Kidney (tissue), 14 donors: ENCODE measurements around the gene OSBP2. TPM values are rescaled to one million over a fixed set of nuclear protein-coding genes. Genes with fewer than 3 reads are reported as not detected.

Experiments
- DNase-seq, 5 donors: peaks; one replicate each; pipeline ENCODE4 v3.0.0-alpha.2; 2013 to 2020
- FAIRE-seq: peaks from 2 replicates; lab custom pipeline; 2012; peaks lifted over from hg19 to GRCh38; lab: Jason Lieb, UNC
- H3K27ac ChIP-seq, 2 donors: one replicate each; pipeline ENCODE4 v1.7.0; 2013; ENCODE audit warnings: low read depth in 2 of 2, low read length in 2 of 2, inconsistent platforms in 1 of 2
- H3K27me3 ChIP-seq: one replicate; pipeline ENCODE4 v1.7.1; 2013; ENCODE audit warnings: low read length, inconsistent platforms; ENCODE audit not compliant: control insufficient read depth, insufficient read depth
- H3K36me3 ChIP-seq, 3 donors: one replicate each; pipeline versions ENCODE4 v1.7.0 to v1.7.1; 2013; ENCODE audit warnings: low read length in 3 of 3, control low read depth in 1 of 3, inconsistent platforms in 1 of 3; ENCODE audit not compliant: insufficient read depth in 3 of 3, control insufficient read depth in 2 of 3
- H3K4me1 ChIP-seq, 3 donors: one replicate each; pipeline versions ENCODE4 v1.7.0 to v1.7.1; 2013; ENCODE audit warnings: low read length in 3 of 3, inconsistent platforms in 1 of 3, low read depth in 1 of 3; ENCODE audit not compliant: control insufficient read depth in 2 of 3, insufficient read depth in 2 of 3
- H3K4me3 ChIP-seq, 3 donors: one replicate each; pipeline versions ENCODE4 v1.7.0 to v1.8.1; 2013; ENCODE audit warnings: low read length in 3 of 3, control low read depth in 1 of 3, inconsistent platforms in 1 of 3
- H3K9ac ChIP-seq, 3 donors: one replicate each; pipeline versions ENCODE4 v1.7.0 to v1.7.1; 2013; ENCODE audit warnings: low read length in 3 of 3, control low read depth in 1 of 3, inconsistent platforms in 1 of 3
- H3K9me3 ChIP-seq, 3 donors: one replicate each; pipeline versions ENCODE4 v1.7.0 to v1.7.1; 2013; ENCODE audit warnings: low read length in 3 of 3, control low read depth in 1 of 3, inconsistent platforms in 1 of 3; ENCODE audit not compliant: control insufficient read depth in 2 of 3, insufficient read depth in 1 of 3
- CTCF ChIP-seq: IDR thresholded peaks from 3 replicates; pipeline ENCODE4 v1.5.1; 2012; ENCODE audit warnings: mild to moderate bottlenecking, moderate library complexity, borderline replicate concordance; ENCODE audit not compliant: insufficient read depth; ENCODE audit errors: extremely low read depth
- intact Hi-C: fragments of 100-400 bp; cut with DNase I; formaldehyde crosslinking; loops from one replicate; pipeline ENCODE4 v1.11.1; 2022
- polyA plus RNA-seq: library from polyadenylated mRNA; stranded (reverse); fragments of 350-450 nt; fragmentation: Illumina TruSeq; extraction: RNeasy Lipid Tissue Mini Kit (QIAGEN cat#74804); gene quantifications from one replicate; pipeline ENCODE4 v1.2.3, GENCODE V29; 2014; ENCODE audit warnings: low read depth, low replicate concordance; ENCODE audit not compliant: insufficient read depth
- total RNA-seq: library from RNA; stranded (reverse); fragmentation: NEBNext Ultra II Directional; extraction: Animal tissue kit (Norgen Biotek cat#: 25700); gene quantifications from one replicate; pipeline ENCODE4 v1.2.1, GENCODE V29; 2021
- donor health status: control.
- donor health status: control.
- donor health status: control.
- donor health status: control.
- donor health status: control.
- donor health status: DM: yes; HTN: yes; CAD: no.
- donor health status: Normal renal cell carcinoma (clear cell type).

The OSBP2 gene
- total and polyA plus RNA-seq, 2 donors from 2014 or later: 3.4 to 4.0 TPM

GRCh38 chr22:30903876-30904460 lies 209.3 kb downstream of the OSBP2 start:
- no peak overlapping the region for H3K4me3 ChIP-seq
- intact Hi-C loops: no loop called here
- TF ChIP-seq CTCF: no peak
- FAIRE-seq: no peak
- DNase-seq: no peak
- peaks cover 0 to 7% (median 0%) of the 10 kb centered on the region in 3 donors for H3K9me3 ChIP-seq
- H3K36me3 ChIP-seq: peaks cover 0 to 3% (median 0%) of the 10 kb centered on the region in 3 donors
- H3K9ac ChIP-seq: no peak overlapping the region
- no peak overlapping the region for H3K27ac ChIP-seq
- H3K4me1 ChIP-seq: no peaks in the 10 kb centered on the region
- no peaks in the 10 kb centered on the region for H3K27me3 ChIP-seq

- peaks cover 0 to 3% (median 0%) of the 10 kb centered on the region in 3 donors for H3K36me3 ChIP-seq
- H3K9ac ChIP-seq: no peak overlapping the region
- H3K27ac ChIP-seq: no peak overlapping the region
- TF ChIP-seq CTCF: no peak
- H3K27me3 ChIP-seq: no peaks in the 10 kb centered on the region
- DNase-seq (no peak), FAIRE-seq (no peak)
- intact Hi-C loops: no loop called here
- no peak overlapping the region for H3K4me3 ChIP-seq
- H3K9me3 ChIP-seq: no peaks in the 10 kb centered on the region
- H3K4me1 ChIP-seq: no peaks in the 10 kb centered on the region
These were observed 211.1 kb downstream of the OSBP2 start for GRCh38 chr22:30905696-30906341.

- H3K4me3 ChIP-seq: no peak overlapping the region
- DNase-seq (no peak), FAIRE-seq (no peak)
- H3K9me3 ChIP-seq: no peaks in the 10 kb centered on the region
- H3K4me1 ChIP-seq: no peaks in the 10 kb centered on the region
- intact Hi-C loops: no loop called here
- H3K27ac ChIP-seq: no peak overlapping the region
- H3K9ac ChIP-seq: no peak overlapping the region
- no peaks in the 10 kb centered on the region for H3K27me3 ChIP-seq
- H3K36me3 ChIP-seq: peaks cover 0 to 3% (median 0%) of the 10 kb centered on the region in 3 donors
- TF ChIP-seq CTCF: no peak
These were observed 211.7 kb downstream of the OSBP2 start for GRCh38 chr22:30906411-30906810.
